HG03571 (cell line): ENCODE results near the gene RAB40C.

Experiments used
- ATAC-seq: cut with Tn5 transposase; IDR thresholded peaks from one replicate; pipeline ENCODE4 v1.9.1; 2021; ENCODE audit not compliant: unreplicated experiment

RAB40C gene

GRCh38 chr16:559021-559380 lies 30.9 kb upstream of the RAB40C start:
- ATAC-seq = no peak

DNA sequence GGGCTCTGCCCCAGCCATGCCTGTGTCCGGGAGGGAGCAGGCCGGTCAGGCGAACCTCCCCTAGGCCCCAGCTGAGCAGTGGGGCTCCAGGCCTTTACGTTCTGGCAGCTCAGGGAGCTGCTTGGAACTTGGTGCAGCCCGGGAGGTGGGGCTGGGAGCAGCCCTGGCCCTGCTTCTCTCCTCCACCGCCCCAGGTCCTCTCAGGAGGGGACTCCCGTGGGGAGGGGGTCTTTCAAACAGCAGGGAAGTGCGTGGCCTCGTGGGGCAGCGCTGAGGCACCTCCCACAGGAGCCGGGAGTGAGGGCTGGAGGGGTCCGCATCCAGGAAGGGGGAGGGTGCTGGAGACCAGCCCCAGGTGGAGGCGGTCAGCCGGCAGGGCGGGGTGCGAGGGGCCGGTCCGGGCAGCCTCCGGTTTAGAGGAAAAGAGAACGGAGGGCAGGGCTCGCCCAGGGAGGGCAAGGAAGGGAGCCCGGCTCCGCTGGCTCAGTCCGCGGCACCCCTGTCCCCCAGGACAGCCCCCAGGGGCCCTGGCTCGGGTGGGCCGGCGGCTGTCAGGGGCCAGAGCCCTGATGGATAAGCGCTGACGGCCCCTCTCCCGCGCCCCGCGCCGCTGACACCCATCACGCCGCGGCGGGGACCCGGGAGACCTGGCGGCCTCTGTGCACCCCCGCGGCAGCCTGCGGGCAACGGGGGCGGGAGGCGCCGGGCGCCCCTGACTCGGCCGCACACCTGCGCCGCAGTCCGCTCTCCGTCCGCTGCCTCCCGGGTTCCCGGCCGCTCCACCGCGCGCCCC lies 30.3 kb upstream of the RAB40C start:
- no peak for ATAC-seq

DNA sequence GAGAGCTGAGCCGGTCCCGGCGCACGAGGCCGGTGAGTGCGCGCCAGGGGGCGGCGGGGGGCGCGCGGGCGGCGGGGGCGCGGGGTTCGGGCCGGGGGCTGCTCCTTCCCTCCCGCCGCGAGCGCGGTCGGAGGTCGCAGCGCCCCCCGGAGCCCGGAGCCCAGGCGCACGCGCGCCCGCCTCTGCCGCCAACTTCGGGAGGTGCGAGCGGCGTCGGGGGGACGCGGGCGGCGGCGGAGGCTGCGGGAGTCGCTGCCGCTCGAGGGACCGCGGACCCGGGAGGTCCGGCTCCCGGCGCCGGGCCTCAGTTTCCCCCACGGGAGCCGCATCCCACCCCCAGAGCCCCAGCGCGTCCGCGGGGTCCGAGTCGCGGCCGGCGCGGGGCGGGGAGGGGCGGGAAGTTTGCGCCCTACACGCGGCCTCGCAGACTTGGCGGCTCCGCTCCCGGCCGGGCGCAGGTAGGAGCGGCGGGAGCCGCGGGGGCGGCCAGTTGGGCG lies 29.6 kb upstream of the RAB40C start, which contains the start of gene PRR35:
Gene PRR35 (plus strand): TSS at position 191 of the 497 bp plus-strand sequence. CDS start 2,901 bp downstream, outside the sequence.
- no peak for ATAC-seq

- ATAC-seq = no peak
These were observed 29.0 kb upstream of the RAB40C start for GRCh38 chr16:560701-561412.

- ATAC-seq = no peak
These were observed 28.5 kb upstream of the RAB40C start for GRCh38 chr16:561413-561794.

- ATAC-seq = no peak
These were observed 27.6 kb upstream of the RAB40C start for GRCh38 chr16:561957-562938.

DNA sequence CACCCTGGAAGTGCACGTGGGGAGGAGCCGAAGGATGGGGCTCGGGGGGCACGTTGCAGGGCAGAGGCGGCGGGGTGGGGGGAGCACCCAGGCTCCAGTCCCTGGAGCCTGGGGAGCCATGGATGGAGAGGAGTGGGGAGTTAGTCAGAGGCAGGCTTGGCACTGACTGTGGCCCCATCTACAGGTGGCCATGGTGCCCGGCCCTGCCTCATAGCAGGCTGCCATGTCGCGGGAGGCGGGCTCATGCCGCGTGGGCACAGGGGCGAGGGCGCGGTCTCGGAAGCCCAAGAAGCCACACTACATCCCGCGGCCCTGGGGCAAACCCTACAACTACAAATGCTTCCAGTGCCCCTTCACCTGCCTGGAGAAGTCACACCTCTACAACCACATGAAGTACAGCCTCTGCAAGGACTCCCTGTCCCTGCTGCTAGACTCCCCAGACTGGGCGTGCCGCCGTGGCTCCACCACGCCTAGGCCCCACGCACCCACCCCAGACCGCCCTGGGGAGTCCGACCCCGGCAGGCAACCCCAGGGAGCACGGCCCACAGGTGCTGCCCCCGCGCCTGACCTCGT lies 26.7 kb upstream of the RAB40C start:
- ATAC-seq = no peak

DNA sequence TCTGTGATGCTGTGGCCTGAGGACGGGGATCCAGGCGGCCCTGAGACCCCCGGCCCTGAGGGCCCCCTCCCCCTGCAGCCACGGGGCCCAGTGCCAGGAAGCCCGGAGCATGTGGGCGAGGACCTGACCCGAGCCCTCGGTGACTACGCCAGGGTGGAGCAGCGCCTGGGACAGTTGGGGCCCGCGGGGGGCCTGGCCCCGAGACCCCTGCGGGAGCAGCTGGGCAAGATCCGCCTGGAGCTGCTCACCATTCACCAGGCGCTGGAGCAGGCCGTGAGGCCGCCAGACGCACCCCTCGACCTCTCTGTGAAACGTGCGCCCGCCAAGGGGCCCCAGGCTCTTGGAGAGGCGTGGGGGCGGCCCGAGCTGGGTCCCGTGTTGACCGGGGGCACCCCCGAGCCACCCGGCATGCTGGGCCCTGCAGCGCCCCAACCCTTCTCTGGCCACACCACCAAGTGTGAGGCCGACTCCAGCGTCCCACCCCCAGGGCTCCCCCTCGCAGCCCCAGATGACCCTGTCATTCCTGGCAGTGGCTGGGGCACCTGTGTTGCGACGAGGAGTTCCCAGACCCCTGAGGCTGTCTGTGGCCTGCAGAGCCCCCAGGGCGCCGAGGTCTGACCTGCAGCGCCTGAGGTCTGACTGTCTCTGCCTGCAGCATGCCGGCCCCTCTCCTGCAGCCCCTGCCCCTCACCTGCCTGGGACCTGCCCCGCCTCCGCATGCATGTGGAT lies 25.0 kb upstream of the RAB40C start:
- no peak for ATAC-seq

DNA sequence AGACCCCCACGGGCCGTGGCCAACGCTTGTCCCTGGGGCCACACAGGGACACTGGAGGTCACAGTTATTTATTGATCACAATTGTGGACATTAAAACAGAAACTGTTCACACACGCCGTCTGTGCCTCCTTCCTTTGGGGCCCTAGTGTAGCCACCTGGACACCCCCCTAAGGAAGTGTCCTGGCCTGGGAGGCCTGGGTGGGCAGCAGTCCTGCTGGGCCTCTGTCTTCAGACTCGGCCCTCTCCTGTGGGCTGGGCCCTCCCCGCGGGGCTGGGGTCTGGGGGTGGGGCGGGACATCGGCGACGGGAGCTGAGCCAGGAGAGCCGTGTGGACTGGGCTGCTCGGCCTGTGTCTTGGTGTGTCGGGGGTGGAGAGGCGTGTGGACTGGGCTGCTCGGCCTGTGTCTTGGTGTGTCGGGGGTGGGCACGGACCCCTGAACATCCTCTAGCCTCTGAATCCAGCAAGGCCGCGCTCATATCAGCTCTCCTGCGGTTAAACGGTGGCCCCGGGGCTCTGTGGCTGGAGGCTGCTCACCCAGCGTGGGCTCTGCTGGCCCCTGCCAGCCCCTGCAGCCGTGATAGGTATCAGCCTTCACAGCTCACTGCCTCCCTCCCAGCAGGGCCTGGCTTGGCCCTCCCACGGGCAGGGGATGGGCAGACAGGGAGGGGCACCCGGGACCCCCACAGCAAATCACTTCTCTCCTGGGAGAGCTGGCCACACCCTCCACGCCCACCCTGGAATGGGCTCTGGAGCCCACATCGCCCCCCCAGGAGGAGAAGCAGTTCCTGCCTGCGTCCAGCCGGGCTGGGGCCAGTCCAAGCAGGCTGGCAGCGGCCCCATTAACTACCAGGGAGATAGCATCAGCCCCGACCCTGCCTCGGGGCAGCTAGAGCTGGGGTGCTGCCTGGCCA lies 24.2 kb upstream of the RAB40C start:
- no peak for ATAC-seq

DNA sequence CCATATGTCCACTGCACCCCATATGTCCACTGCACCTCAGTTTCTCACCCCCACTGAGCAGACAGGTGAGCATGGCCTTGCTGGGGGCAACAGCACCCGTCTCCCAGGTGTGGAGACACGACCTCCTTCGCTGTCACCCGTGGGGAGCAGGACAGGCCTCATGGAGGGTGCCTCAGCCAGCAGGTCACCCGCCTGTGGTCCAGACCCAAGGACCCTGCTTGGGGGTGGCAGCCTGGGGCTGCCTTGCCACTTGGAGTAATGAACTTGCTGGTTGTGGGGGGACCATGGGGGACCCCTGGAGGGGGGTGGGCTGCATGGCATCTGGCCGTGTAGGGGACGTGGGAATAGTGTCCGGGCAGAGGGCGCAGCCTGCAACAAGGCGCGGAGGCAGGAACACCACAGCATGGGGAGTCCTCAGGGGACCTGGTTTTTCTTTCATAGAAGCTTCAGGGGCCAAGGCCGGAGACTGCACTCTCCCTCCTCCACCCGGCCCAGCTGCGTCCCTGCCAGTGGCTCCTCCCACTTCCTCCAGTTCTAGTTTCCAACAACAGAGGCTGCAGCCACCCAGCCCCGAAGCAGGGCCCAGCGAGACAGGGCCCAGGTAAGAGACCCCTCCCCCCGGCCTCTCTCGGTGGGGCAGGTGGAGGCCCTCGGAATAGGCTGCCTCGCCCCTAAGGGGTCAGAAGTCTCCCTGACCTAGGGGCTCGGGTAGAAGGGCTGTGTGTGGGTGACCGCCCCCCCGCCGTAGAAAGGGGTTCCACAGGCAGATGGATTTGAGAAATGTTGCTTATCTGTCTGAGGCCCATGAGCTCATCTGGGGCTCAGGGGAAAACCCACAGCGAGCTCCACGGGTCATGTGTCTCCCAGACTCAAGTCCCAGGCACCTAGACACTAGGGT lies 23.1 kb upstream of the RAB40C start, which contains the start of gene NHLRC4:
Gene NHLRC4 (plus strand): TSS at position 531 of the 898 bp plus-strand sequence. CDS start 1,043 bp downstream, outside the sequence.
- ATAC-seq = peak; percentile 50

DNA sequence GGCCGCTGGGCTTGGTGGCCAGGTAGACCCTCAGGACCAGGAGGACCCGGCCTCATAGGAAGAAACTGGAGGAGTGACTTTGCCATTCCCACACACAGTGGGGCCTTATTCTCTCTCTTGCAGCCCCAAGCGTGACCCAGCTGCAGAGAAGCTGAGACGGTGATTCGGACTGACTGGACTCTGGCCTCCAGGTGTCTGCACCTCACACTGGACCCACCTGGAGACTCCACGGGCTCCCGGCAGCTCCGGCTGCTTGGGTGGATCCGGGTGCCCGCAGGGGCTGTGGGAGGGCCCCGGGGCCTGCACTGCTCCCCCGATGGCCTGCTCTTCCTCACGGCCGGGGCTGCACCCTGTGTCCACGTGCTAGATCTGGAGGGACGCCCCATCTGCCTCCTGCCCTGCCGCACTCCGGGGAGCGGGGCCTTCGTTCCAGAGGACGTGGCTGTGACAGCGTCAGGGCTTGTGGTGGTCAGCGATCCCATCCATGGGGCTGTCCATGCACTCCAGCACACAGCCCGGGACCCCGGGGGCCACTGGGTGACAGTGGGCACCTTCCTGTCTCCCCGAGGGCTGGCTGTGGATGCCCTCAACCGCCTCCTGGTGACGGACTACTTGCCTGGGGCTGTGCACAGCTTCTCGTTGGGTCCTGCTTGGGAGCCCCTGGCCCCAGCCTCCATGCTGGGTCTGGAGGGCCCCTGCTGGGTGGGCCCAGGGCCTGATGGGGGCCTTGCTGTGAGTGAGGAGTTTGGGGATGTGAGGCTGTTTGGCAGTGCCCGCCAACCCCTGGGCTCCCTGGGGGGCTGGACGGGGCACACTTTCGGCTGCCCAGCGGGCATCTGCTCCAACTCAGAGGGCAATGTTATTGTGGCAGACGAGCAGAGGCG lies 22.3 kb upstream of the RAB40C start:
- no peak for ATAC-seq

DNA sequence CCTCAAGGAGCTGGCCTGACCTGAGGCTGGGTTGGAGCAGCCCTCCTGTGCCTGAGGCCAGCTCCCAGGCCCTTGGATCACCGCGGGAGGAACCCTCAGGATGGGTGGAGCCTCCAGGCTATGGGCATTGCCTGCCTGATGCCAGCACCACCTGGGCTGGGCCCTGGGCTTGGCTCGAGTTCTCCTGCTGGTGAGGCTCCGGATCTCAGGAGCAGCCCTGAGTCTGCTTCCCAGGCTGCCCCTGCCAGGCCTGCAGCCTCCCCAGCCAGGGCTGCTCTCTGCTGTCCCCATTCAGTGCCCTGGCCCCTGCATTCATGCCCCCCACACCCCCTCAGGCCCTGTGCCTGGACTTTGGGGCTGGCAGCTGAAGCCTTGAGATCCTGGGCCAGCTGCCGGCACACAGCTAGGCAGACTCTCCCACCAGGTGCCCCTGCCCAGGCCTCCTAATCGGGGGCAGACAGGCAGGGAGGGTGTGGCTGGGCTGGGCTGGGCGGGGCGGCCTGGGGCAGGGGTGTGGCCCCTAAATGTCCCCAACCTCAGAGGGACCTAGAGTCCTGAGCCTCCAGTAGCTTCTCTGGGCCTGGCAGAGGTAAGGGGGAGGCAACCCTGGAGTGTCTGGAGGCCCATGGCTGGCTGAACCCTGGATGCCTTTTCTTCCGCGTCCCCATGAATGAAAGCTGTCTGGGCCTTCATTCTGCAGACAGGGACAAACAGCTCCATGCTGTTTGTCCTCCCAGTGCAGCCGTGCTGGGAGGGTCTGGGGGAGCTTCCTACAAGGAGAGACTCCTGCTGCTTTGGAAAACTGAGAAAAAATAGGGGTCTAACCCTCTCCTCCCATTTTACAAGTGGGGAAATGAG lies 21.2 kb upstream of the RAB40C start:
- ATAC-seq = no peak

DNA sequence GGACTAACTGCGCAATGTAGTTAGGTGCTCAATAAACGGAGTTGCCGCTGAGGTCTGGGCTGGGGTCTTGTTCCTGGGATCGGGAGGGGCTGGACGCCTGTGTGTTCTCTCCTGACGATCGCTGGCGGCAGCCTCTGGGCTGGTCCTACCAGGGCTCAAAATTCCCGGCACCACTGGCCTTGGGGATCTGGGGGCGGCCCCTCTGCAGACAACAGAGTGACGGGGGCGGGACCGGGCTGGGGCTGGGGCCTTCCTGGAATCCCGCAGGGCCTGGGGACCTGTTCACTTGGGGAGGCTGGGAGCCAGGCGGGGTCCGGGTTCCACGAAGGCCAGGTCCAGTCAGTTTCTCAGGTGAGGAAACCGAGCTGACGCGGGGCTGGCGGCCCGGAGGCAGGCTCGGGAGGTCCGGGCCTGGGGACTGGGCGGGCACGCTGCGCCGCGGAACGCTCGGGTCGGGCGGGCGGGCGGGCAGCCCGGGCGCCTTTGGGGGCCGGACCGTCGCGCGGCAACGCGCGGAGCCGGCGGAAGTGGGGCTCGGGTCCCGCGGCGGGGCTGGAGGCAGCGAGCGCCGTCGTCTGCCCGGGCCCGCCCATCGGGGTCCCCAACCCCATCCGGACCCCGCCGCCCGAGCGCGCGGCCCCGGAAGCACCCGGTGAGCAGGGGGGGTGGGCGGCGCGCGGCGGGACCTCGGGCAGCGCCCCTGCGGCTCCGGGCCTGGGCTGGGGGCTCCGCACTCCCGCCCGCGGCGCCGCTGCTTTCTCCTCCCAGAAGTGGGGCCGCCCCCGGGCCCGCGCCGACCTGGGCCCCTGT lies 20.2 kb upstream of the RAB40C start, which contains the start of gene PIGQ:
Gene PIGQ (plus strand): TSS at position 524 of the 810 bp plus-strand sequence. CDS start 4,107 bp downstream, outside the sequence.
- no peak for ATAC-seq

DNA sequence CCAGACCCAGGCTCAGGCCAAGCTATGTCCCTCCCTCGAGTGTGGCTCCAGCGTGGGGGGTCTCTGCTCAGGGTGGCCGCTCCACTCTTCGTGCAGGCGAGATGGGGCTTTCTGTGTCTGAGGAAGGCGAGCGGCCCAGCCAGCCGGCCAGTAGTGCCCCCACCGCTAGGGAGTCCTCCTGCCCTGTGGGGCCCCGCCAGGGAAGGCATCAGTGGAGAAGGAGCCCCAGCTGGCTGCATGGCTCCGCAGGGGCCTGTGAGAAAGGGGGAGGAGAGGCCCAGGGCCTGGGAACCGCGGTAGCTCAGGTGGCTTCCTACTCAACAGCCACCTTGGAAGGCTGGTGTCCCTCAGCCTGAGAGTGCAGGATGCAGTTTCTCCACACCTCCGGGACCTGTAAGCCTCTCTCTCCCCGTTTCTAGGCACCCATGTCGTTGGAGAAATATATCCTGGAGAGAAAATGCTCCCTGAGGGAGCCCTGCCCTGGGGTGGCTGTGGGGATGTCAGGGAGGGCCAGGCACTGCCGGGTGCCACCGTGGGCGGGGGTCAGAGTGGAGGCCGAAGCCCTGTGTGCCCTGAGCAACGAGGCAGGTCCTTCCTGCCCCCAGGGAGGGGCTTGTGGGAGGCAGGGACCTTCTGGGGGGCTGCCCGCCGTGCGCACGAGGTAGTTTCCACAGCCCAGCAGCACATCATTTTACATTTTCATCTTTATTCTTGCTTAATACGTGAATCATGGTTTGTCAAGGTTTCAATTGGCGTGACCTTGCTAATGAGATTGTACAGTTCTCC lies 16.8 kb upstream of the RAB40C start:
- ATAC-seq = no peak
